GM12892 (cell line): Measurements from ENCODE around the gene PPP2R2C.

Source experiments
- POLR2A ChIP-seq: IDR thresholded peaks from 2 replicates; pipeline ENCODE4 v1.6.1; 2011; ENCODE audit warnings: low read depth, low read length, control low read depth
- POLR2AphosphoS5 ChIP-seq: IDR thresholded peaks from 2 replicates; pipeline ENCODE4 v1.6.1; 2011; ENCODE audit warnings: low read depth, low read length, control low read depth
- TAF1 ChIP-seq: IDR thresholded peaks from 2 replicates; pipeline ENCODE4 v1.6.1; 2011; ENCODE audit warnings: low read depth, mild to moderate bottlenecking, control low read depth, low read length, borderline replicate concordance

GRCh38 chr4:6293661-6294060 is 178.8 kb downstream of the PPP2R2C start:
- TF ChIP-seq TAF1 = no peak
- no peak for TF ChIP-seq POLR2A
- TF ChIP-seq POLR2AphosphoS5 = no peak
